Activated CD4-positive, CD25-positive, alpha-beta regulatory T cell (primary cell): ENCODE data around the gene EFCAB5.
A peak's percentile ranks its signal among the peaks of the same experiment; 100 is the strongest.
"Not testable (repeated sequence)": the region's sequence is repeated elsewhere in the genome, so short reads cannot be mapped to it uniquely, and the experiment has no call there.

Experiments
- DNase-seq, 4 experiments: peaks; one replicate each; lab custom pipeline; 2025; lab: John Stamatoyannopoulos, UW

The EFCAB5 gene

DNA sequence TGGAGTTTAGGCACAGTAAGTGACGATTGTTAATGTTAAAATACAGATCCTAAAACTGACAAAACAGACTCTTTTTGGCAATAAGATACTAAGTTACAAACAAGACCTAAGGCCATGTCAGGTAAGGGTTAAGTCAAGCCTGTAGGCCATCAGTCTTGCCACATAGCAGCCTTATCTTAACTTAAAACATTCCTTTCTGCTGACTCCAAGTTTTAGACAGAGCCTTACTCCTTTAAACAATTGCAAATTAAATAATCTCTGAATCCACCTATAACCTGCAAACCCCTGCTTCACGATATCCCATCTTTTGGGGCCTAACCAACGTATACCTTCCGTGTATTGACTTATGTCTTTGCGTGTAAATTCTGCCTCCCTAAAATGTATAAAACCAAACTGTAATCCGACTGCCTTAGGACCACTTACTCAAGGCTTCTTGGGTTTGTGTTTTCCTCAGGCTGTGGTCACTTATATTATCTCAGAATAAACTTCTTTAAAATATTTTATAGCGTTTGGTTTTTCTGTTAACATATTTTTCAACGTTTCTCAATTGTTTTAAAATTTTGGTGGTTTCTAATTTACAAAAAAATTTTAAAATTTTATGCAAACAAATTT, 64.4 kb downstream of the EFCAB5 start:
- no peak for DNase-seq

DNA sequence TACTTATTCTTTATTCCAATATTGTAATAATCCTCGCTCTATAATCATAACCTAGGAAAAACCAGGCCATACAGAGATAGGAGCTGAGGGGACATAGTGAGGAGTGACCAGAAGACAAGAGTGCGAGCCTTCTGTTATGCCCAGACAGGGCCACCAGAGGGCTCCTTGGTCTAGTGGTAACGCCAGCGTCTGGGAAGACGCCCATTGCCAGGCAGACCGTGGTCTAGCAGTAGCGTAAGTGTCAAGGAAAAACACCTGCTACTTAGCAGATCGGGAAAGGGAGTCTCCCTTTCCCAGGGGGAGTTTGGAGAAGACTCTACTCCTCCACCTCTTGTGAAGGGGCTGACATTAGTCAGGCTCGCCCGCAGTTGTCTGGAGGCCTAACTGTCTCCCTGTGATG, 70.5 kb downstream of the EFCAB5 start:
- not testable (repeated sequence) for DNase-seq

- DNase-seq, result no peak
Observed at GRCh38 chr17:30021708-30022317, 80.4 kb downstream of the EFCAB5 start.

DNA sequence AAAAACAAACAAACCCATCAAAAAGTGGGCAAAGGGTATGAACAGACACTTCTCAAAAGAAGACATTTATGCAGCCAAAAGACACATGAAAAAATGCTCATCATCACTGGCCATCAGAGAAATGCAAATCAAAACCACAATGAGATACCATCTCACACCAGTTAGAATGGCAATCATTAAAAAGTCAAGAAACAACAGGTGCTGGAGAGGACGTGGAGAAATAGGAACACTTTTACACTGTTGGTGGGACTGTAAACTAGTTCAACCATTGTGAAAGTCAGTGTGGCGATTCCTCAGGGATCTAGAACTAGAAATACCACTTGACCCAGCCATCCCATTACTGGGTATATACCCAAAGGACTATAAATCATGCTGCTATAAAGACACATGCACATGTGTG, 83.9 kb downstream of the EFCAB5 start:
- DNase-seq, result not testable (repeated sequence)

- DNase-seq, result no peak
Observed at GRCh38 chr17:30027676-30028075, 86.2 kb downstream of the EFCAB5 start.

DNA sequence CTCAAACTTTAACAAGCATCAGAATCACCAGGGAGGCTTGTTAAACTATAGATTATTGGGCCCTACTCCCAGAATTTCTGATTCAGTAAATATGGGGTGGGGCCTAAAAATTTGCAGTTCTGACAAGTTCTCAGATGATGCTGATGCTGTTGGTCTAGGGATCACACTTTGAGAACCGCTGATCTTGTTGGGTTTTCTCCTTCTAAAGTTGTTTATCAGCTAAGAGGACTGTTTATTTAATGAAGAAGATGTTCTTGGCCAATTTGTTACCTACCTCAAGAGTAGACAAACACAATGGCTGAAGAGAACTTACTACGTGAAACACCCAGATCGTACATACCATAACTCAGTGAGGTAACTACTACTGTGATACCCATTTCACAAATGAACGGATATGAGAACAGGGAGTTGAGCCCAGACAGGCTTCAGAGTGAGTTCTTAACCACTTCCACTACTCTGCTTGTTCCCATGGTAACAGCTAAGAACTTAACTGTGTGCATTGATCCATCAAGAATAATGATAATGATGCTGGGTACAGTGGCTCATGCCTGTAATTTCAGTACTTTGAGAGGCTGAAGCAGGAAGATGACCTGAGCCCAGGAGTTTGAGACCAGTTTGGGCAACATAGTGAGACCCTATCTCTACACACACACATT, 89.9 kb downstream of the EFCAB5 start:
- no peak for DNase-seq

- no peak for DNase-seq
Observed at GRCh38 chr17:30035369-30035768, 93.9 kb downstream of the EFCAB5 start.

DNA sequence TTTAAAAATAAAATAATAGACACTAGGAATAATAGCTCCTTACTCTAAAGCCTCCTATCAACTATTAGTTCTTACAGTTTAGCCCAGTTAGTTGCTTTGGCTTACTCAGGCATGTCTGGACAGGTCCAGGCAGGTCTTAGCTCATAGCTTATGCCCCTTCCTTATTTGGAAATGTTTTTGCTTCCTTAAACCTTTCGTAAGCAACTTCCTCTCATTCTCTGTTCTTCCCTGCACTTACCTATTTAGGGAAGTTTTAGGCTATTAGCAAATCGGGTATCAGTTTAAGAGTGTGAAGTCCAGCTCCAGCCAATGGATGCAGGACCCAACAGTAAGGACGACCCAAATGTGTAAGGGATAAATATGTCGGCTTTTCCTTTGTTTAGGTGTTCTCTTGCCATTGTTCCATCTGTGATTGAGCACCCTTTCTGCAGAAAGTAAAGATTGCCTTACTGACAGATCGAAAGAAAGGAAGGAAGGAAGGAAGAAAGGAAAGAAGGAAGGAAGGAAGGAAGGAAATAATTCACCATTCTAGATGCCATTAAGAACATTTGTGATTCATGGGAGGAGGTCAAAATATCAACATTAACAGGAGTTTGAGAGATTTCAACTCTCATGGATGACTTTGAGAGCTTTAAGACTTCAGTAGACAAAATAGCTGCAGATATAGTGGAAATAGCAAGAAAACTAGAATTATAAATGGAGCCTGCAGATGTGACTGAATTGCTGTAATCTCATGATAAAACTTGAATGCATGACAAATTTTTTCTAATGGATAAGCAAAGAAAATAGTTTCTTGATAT, 99.5 kb downstream of the EFCAB5 start:
- DNase-seq, result not testable (repeated sequence)

- no peak for DNase-seq
Observed at GRCh38 chr17:30041551-30041950, 100.1 kb downstream of the EFCAB5 start.

DNA sequence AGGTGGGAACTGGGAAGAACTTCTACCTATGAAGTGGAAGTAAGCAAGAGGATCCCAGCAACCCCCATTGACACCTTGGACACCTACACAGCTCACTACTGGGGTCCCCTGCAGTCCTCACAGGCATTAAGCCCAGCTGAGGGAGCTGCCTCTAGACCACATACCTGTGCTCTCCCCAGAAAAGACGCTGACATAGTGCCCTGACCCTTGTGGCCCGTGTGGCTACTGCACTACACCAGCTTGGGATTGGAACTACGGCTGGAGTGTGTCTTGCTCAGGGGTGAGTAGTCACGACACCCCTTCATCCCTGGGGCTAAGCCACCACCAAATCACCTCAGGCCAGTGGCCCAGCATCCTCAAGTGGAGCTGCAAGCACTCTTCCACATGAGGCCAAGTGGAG, 120.9 kb downstream of the EFCAB5 start:
- DNase-seq, result no peak

DNA sequence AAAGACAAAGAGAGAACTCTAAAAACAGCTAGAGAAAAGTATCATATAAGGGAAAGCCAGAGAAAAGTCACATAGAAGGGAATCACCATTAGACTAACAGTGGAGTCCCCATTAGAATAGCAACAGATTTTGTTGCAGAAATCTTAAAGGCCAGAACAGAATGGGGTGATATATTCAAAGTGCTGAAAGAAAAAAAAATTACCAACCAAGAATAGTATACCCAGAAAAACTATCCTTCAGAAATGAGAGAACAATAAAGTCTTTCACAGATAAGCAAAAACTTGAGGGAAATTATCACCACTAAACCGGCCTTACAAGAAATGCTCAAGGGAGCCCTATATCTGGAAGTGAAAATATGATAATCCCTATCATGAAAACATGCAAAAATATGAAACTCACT, 123.3 kb downstream of the EFCAB5 start:
- no peak for DNase-seq

- no peak for DNase-seq
Observed at GRCh38 chr17:30068465-30068864, 127.0 kb downstream of the EFCAB5 start.

DNA sequence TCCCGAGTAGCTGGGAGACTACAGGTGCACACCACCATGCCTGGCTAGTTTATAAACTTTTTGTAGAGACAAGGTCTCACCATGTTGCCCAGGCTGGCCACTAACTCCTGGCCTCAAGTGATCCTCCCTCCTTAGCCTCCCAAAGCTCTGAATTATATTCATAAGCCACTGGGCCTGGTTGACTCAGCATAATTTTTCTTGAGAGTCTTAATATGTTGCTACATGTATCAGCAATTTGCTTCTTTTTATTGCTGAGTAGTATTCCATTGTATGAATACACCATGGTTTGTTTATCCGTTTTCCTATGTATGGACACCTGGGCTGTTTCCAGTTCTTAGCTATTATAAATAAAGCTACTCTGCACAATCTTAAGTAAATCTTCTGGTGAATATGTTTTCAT, 132.8 kb downstream of the EFCAB5 start:
- DNase-seq, result no peak

DNA sequence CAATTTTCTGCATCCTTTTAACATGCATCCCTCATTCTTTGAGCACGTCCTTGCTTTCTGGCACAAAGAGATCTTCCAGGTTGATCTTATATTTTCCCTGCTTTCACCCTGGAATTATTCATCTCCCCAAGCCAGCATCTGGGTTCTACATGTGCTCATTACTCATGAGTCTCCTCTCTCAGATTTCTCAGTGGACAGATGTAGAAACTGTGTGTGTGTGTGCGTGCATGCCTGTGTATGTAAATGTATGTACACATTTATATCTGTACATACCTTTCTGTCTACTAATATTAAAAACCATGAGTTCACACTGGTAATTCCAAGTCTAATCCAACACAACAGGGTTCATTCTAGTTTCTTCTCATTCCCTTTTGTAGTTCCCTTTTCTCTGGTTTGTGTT, 133.3 kb downstream of the EFCAB5 start:
- DNase-seq, result no peak

- no peak for DNase-seq
Observed at GRCh38 chr17:30082773-30083172, 141.3 kb downstream of the EFCAB5 start.

DNA sequence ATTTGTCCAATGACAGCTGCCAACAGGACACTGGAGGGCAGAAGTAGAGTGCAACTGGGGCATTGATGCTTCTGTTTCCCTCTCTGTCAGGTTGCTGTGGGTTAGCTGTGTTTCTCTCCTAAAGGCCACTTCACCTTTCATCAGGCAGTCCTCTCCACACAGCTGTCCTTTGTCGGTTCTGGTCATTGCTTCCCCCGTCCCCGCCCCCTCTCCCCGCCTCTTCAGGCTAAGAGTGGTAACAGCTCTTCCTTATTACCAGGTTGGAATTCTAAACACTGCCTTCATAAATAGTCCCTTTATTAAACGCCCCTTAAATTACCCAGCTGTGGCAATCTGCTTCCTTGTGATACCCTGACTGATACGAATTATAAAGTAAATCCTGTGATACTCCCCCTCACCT, 143.4 kb downstream of the EFCAB5 start:
- no peak for DNase-seq

GRCh38 chr17:30086896-30087295, 145.5 kb downstream of the EFCAB5 start:
- DNase-seq, result no peak

DNA sequence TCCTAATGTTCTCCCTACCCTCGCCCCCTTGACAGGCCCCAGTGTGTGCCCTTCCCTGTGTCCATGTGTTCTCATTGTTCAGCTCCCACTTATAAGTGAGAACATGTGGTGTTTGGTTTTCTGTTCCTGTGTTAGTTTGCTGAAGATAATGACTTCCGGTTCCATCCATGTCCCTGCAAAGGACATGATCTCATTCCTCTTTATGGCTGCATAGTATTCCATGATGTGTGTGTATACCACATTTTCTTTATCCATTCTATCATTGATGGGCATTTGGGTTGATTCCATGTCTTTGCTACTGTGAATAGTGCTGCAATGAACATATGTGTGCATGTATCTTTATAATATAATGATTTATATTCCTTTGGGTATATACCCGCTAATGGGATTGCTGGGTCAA, 146.0 kb downstream of the EFCAB5 start:
- not testable (repeated sequence) for DNase-seq

DNA sequence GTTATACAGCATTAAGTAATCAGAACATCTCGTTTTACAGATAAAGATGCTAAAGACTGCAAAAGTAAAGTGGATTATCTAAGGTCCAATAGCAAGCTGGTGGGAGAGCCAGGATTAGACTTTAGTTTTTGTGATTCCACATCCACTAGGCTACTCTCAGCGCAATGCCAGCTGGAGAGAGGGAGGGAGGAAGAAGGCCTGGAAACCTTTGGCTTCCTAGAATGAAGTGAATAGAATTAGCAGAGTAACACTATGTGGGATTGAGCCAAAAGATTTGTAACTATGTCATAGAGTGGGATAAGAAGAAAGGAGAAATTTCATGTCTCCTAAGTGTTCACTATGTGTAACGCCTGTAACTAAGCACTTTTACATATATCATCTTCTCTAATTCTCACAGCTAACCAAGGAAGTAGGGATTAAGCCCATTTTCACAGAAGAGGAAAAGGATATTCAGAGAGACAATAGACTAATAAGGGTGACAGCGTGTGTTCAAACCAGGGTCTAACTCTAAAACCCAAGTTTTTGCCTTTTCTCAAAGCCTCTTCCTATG, 149.8 kb downstream of the EFCAB5 start:
- DNase-seq, result no peak

DNA sequence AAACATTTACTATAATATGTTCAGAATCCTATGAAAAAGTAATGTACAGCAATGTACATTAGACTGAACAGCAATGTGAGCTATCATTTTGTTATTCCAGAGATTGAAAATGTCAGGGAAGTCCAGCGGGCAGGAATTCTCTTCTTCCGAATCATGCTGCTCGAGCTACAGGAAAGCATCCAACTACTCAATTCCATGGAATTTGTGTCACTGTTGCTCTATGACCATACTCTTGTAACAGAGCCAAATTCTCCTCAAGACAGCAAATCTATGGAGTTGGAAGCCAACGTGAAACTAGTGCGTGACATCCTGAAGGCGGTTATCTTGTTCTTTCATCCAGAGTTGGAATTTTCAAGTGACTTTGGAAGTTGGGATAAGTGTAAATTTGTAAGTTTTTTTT, 150.3 kb downstream of the EFCAB5 start:
- no peak for DNase-seq

DNA sequence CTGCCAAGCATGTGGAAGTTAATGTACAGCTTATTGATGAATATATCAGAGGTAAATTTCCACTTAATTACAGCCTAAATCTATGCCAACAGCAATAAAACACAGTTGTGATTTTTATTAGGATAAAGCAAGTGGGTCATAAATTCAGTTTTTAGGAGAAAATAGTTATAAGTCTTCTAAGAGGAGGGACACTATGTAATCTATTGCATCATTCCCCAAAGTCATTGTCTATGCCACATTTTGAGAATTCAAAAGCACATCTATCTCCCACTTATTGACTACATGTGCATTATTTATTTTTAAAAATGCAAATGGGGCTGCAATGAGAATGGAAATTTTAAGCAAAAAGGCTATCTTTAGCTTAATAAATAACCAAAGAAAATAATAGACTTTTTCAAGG, 151.5 kb downstream of the EFCAB5 start:
- no peak for DNase-seq

DNA sequence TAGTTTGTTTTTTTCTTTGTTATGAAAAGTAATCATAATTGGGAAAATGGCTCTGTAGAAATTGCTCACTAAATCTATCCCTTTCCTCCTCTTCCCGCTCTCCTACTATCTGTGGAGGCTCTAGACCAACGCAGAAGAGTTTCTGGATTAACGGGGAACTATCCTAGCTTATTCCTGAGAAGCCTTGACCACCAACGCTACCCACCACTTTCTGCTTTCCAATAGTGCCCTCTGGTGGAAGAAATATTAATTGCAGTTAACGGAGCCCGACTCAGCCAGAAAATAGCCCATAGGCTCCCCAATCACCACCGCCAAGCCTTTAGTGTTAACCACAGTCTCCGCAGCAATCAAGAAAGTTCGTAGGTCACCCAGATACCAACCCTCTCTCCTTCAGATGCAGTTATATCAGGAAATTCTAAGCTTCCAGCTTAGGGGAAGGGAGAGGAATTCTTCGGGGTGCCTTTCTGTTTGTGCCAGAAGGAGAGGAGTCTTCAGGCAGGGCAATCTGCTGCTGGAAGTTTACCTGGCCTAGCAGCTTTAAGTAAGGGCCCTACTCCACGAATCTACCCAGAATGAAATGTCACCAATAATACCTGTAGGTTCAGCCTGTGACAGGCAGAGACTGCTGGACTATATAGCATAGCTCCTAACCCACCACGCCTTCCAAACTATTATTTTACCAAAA, 152.2 kb downstream of the EFCAB5 start:
- peak in 2 of 4 experiments; percentile 3 to 6 for DNase-seq
